ENCODE data around the gene YIPF4.
"Not testable (repeated sequence)": the region's sequence is repeated elsewhere in the genome, so short reads cannot be mapped to it uniquely, and the experiment has no call there.

The YIPF4 gene

GRCh38 chr2:32277674-32278477 lies at the start of gene YIPF4:
Gene YIPF4, plus strand, starts transcription at chr2:32277904. Its CDS starts 252 bp downstream, at chr2:32278156.
- in situ Hi-C loops (cut with MboI; ENCODE audit: low sequenced_read_pairs): no loop called here

GRCh38 chr2:32228181-32228580 lies 49.5 kb upstream of the YIPF4 start:
- in situ Hi-C loops (cut with MboI; ENCODE audit: low sequenced_read_pairs): no loop called here

DNA sequence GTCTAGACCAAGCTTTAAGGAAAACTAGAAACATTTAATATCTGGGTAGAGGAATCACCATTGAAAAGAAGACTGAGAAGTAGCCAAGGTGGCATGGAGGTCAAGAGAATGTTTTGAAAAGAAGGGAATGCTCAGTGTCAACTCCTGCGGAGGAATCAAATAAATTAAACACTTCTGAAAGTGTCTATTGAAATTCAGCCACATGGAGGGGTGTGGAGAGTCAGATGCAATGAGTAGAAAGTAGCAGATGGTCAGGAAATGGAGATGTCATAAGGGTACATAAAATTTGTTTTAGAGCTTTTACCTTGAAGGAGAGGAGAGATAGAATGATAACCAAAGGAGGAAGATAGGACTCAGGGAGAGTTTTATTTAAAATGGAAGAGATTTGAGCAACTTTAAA lies 48.1 kb upstream of the YIPF4 start:
- in situ Hi-C loops (cut with MboI; ENCODE audit: low sequenced_read_pairs): no loop called here

GRCh38 chr2:32231959-32232358 lies 45.7 kb upstream of the YIPF4 start:
- in situ Hi-C loops (cut with MboI; ENCODE audit: low sequenced_read_pairs): no loop called here

DNA sequence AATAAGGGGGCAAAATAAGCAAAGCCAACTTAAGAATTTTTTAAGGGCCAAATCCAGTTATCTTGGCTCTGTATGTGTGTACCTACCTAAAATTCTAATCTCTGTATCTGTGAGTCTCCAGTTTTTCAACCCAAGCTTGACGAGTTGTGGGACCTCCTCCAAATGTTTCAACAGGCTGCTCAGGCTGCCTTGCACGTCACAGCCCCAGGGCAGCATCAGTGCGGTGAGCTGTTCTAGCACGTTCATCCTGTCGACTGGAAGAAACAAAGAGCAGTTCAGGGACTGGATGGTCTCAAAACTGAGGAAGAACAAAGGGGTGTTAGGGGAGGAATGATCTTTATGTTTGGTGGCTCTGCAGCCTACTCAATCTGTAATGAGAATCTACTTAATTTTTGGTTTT lies 42.4 kb upstream of the YIPF4 start:
- in situ Hi-C loops (cut with MboI; ENCODE audit: low sequenced_read_pairs): no loop called here

DNA sequence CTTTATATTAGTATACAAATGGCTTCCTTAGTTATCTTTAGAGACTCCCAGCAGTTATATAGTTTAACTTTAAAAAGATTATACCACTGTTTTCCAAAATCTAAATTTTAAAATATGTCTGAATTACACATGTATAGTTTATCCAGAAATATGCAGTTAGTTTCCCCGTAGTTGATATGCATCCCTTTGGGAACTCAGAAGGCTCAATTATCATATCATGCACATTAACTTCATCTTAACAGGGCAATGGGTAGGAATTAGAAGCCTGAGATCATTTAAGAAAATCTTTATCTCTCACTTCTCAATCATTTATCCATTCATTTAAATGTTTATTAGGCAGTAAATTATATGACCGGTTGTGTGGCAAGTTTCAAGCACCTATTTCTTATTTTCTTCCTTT lies 40.2 kb upstream of the YIPF4 start:
- in situ Hi-C loops (cut with MboI; ENCODE audit: low sequenced_read_pairs): no loop called here

DNA sequence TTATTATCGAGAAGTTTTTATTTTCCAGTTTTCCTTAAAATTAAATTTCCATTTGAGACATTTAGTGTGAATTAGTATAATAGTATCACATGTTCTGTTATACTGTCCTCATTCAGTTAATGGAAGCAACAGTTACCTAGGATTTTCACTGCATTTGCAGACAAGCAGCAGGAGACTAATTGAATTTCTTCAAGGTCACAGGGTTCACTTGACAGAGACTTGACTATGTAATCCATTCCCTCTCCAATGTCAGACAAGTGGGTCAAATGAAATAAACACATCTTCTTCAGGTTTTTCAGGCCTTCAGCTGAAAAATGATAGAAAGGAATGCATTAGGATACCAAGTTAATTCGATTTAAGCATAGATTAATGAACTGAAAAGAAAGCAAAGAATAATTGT lies 39.7 kb upstream of the YIPF4 start:
- in situ Hi-C loops (cut with MboI; ENCODE audit: low sequenced_read_pairs): no loop called here

- in situ Hi-C loops (cut with MboI; ENCODE audit: low sequenced_read_pairs): no loop called here
These were observed 35.4 kb upstream of the YIPF4 start for GRCh38 chr2:32242331-32242730.

DNA sequence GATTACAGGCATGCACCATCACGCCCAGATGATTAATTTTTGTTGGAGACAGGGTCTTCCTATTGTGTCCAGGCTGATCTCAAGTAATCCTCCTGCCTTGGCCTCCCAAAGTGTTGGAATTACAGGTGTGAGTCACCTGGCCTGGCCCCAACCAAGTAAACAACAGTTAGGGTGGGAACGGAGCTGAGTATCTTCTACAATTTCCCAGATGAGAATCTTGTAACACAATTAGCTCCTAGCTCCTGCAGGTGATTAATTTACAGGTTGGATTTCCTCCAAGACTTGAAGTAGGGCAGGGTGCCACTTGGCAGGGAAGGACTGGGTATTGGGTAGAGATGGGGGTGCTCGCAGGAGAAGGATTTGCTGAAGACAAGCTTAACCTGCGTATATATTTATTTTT lies 30.8 kb upstream of the YIPF4 start:
- in situ Hi-C loops (cut with MboI; ENCODE audit: low sequenced_read_pairs): no loop called here

DNA sequence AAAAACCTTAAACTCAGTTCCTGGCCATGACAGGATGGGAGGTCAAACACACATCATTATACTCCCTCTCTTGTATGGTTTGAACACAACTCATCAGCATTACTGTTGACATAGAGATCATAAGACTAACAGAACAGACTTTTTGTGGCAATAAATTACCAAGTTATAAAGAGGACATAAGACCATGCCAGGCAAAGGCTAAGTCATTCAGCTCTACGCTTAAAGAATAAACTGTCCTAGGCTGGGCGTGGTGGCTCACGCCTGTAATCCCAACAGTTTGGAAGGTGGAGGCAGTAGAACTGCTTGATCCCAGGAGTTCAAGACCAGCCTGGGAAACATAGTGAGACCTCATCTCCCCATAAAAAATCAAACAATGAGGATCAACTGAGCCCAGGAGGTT lies 29.4 kb upstream of the YIPF4 start:
- in situ Hi-C loops (cut with MboI; ENCODE audit: low sequenced_read_pairs): no loop called here

DNA sequence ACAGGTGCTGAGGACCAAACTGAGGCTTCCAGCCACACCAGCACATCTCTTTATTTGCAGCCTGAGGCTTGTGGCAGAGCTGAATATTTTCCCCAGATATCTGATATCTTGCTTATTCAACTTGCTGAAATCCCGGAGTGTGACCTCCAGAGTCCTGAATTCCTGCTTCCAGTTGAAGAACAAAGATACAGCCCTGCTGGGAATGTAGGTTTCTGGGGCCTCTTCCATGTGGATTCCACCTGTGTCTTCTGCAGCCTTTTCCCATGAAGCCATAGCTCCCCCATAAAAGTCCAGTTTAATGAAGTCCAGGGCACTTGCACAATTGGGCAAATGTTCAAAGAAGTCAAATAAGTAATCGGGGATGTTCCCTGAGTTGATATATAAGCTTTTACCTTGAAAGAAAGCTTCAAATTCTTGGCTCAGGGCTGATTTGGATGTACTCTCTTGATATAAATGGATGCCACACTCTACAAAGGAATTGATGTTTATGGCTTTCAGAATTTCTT lies 27.9 kb upstream of the YIPF4 start:
- in situ Hi-C loops (cut with MboI; ENCODE audit: low sequenced_read_pairs): no loop called here

DNA sequence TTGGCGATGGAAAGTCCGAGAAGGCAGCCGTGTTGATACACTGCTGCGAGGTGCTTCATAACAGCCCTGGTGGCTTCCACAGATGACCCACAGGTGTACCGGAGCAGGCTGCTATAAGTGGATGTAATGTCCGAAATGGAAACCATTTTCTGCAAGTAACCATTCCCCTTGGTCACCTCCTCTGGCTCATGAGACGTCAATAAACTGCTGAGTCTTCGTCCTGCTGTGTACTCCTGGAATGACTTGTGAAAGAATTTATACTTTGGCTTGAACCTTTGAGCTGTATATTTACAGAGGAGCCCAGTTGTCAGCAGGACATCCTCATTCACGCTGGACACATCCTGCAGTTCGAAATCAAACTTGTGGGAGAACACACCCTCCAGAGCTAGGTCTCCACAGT lies 27.4 kb upstream of the YIPF4 start:
- in situ Hi-C loops (cut with MboI; ENCODE audit: low sequenced_read_pairs): no loop called here

GRCh38 chr2:32258242-32258641 lies 19.5 kb upstream of the YIPF4 start:
- in situ Hi-C loops (cut with MboI; ENCODE audit: low sequenced_read_pairs): no loop called here

- in situ Hi-C loops (cut with MboI; ENCODE audit: low sequenced_read_pairs): no loop called here
These were observed 17.3 kb upstream of the YIPF4 start for GRCh38 chr2:32260376-32260775.

- in situ Hi-C loops (cut with MboI; ENCODE audit: low sequenced_read_pairs): no loop called here
These were observed 15.6 kb upstream of the YIPF4 start for GRCh38 chr2:32262105-32262504.

DNA sequence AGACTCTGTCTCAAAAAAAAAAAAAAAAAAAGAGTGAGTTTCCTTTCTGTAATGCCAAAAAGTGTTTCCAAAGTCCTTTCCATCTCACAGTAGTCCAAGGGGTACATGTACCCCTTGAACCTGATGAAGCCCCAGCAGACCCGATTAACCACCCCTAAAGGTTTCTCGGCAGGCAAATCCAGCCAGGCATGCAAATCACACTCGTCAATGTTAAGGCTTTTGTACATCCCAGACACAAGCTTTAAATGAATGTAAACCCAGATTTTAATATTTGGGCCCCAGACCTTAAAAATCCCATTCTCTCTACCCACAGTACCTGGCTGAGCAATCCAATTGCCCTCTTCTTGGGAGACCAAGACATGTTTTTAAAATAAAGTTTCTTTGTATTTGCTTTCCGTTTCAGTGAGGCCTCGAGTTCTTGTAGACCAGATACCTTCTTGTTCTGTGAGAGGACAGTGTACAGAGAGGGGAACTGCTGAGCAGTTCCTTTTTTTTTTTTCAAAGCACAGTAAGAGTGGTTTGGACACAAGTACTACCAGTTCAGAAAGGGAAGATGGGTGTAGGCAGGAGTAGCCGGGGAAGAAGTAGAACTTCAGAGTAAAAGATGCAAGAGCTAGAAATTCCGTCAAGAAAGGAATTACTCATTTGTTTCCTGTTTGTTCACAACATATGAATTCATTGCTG lies 13.1 kb upstream of the YIPF4 start, which contains the start of gene NLRC4:
Gene NLRC4, minus strand, starts transcription at position 465 of the 684 bp plus-strand sequence. CDS start 8,111 bp downstream, outside the sequence.
- in situ Hi-C loops (cut with MboI; ENCODE audit: low sequenced_read_pairs): no loop called here

DNA sequence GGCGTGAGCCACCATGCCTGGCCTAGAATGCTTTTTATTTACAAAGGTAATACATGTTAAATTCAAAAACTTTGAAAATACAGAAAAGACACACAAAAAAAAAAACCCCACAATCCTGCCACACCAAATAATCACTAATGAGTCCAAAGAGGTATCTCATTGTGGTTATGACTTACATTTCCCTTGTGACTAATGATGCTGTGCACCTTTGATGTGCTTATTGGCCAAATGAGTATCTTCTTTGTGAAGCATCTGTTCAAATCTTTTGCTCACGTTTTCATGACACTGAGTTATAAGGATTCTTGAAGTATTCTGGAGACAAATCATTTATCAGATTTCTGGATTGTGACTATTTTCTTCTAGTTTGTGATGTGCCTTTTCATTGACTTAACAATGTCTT lies 6.6 kb upstream of the YIPF4 start:
- in situ Hi-C loops (cut with MboI; ENCODE audit: low sequenced_read_pairs): no loop called here

DNA sequence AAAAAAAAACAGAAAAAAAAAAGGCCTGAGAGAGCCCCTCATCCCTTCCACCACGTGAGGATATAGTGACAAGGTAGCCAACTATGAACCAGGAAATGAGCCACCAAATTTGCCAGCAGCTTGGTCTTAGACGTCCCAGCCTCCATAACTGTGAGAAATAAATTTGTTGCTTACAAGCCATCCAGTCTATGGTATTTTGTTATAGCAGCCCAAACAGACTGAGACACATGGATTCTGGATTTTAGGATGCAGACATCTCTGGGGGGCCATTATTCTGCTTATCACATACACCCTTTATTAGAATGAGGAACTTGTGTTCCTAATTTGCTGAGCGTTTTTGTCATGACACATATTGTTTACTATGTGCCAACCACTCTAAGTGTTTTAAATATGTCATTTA lies 5.4 kb upstream of the YIPF4 start:
- in situ Hi-C loops (cut with MboI; ENCODE audit: low sequenced_read_pairs): no loop called here

DNA sequence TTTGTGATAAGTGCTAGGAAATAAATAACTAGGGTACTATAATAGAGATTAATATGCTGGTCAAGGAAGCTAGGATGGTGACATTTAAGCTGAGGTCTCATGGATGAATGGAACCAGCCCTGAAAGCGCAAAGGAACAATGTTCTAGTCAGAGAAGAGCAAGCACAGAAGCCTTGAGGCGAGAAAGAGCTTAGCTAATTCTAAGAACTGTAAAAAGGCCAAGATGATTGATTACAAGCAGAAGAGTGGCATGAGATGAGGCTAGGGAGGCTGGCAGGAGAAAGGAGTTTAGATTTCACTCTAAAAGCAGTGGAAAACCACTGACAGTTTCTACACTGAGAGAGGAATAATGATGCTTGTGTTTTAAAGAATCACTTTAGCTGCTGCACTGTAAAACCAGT lies 3.4 kb upstream of the YIPF4 start:
- in situ Hi-C loops (cut with MboI; ENCODE audit: low sequenced_read_pairs): no loop called here

- in situ Hi-C loops (cut with MboI; ENCODE audit: low sequenced_read_pairs): not testable (repeated sequence)
These were observed 1.9 kb upstream of the YIPF4 start for GRCh38 chr2:32275790-32276189.

DNA sequence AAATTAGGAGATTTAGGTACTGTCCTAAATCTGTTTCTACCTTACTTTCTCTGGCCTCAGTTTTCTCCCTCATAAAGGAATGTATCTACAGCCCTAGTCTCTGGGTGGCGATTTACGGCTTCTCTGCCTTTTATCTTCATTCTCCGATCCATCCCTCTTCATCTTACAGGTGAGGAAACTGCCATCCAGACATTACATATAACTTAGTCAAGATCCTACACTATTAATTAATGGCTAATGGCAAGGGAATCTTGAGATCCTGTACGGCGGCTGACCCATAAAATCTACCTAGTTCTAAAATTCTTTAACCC lies 386 bp upstream of the YIPF4 start:
- in situ Hi-C loops (cut with MboI; ENCODE audit: low sequenced_read_pairs): no loop called here

DNA sequence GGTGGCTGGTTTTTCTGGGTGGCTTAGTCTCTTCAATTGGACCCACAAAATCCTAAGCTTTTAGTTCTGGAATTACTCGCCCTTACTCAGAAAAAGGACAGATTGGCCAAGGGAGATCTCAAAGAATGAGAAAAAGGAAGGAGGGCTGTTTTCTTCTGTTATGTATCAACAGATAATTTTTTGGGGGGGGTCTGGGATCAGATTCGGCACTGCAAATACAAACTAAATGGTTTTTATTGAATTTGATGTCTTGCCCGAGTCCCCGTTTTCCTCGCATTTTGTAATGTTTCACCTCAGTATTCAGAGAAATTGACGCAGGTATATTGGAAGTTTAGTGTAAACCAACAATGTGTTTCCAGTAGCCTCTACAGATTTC lies 762 bp downstream of the YIPF4 start:
- in situ Hi-C loops (cut with MboI; ENCODE audit: low sequenced_read_pairs): no loop called here
